G401.6 (cell line): ENCODE measurements around the gene SNRPA.
"Not testable (repeated sequence)": the region's sequence is repeated elsewhere in the genome, so short reads cannot be mapped to it uniquely, and the experiment has no call there.

ENCODE experiments used
- FAIRE-seq: peaks from 2 replicates; lab custom pipeline; 2012; peaks lifted over from hg19 to GRCh38; lab: Jason Lieb, UNC

SNRPA gene

GRCh38 chr19:40745402-40745780 lies 5.6 kb upstream of the SNRPA start:
- FAIRE-seq = no peak

- FAIRE-seq = no peak
Observed at GRCh38 chr19:40747536-40747935, 3.5 kb upstream of the SNRPA start.

GRCh38 chr19:40750058-40750873 lies 737 bp upstream of the SNRPA start, which contains the start of gene ACTMAP:
ACTMAP (minus strand) TSS chr19:40750477; CDS start chr19:40749803, 674 bp downstream.
- peak; percentile 99 for FAIRE-seq

GRCh38 chr19:40752257-40752781 lies 1.3 kb downstream of the SNRPA start:
- no peak for FAIRE-seq

GRCh38 chr19:40754611-40755247 lies 3.7 kb downstream of the SNRPA start:
- no peak for FAIRE-seq

- FAIRE-seq = no peak
Observed at GRCh38 chr19:40755248-40755624, 4.2 kb downstream of the SNRPA start.

GRCh38 chr19:40755791-40756190 lies 4.8 kb downstream of the SNRPA start:
- no peak for FAIRE-seq

- no peak for FAIRE-seq
Observed at GRCh38 chr19:40756502-40757110, 5.6 kb downstream of the SNRPA start.

- no peak for FAIRE-seq
Observed at GRCh38 chr19:40758491-40758890, 7.5 kb downstream of the SNRPA start.

GRCh38 chr19:40759352-40759751 lies 8.3 kb downstream of the SNRPA start:
- FAIRE-seq = no peak

GRCh38 chr19:40762754-40763470 lies 11.9 kb downstream of the SNRPA start:
- no peak for FAIRE-seq

GRCh38 chr19:40763526-40763925 lies 12.5 kb downstream of the SNRPA start:
- FAIRE-seq = no peak

GRCh38 chr19:40763963-40764362 lies 13.0 kb downstream of the SNRPA start:
- FAIRE-seq = no peak

GRCh38 chr19:40766385-40766784 lies 15.4 kb downstream of the SNRPA start:
- not testable (repeated sequence) for FAIRE-seq

GRCh38 chr19:40768869-40769268 lies 17.9 kb downstream of the SNRPA start:
- no peak for FAIRE-seq

GRCh38 chr19:40771101-40771862 lies 20.3 kb downstream of the SNRPA start:
- not testable (repeated sequence) for FAIRE-seq

GRCh38 chr19:40774916-40775631 lies 24.1 kb downstream of the SNRPA start, which contains the start of gene MIA:
MIA (plus strand) TSS chr19:40775521; CDS start chr19:40775543, 22 bp downstream.
- FAIRE-seq = no peak

- no peak for FAIRE-seq
Observed at GRCh38 chr19:40775632-40776022, 24.6 kb downstream of the SNRPA start.

- FAIRE-seq = no peak
Observed at GRCh38 chr19:40776364-40776763, 25.4 kb downstream of the SNRPA start.

GRCh38 chr19:40776932-40777644 lies 26.1 kb downstream of the SNRPA start:
- FAIRE-seq = no peak
